IPS DF 19.7 (cell line): Measurements from ENCODE around the gene MPI.
"Not testable (repeated sequence)": the region's sequence is repeated elsewhere in the genome, so short reads cannot be mapped to it uniquely, and the experiment has no call there.

Source experiments
- DNase-seq: peaks from one replicate; pipeline ENCODE4 v3.0.0-alpha.2; 2013; ENCODE audit warnings: low read depth, low spot score

Gene MPI

GRCh38 chr15:74863239-74864056, 26.4 kb upstream of the MPI start:
- DNase-seq = no peak

- DNase-seq = no peak
Measured at GRCh38 chr15:74864296-74864695, 25.5 kb upstream of the MPI start.

- DNase-seq = no peak
Measured at GRCh38 chr15:74865316-74865715, 24.5 kb upstream of the MPI start.

- DNase-seq = no peak
Measured at GRCh38 chr15:74866090-74866489, 23.8 kb upstream of the MPI start.

GRCh38 chr15:74867466-74868038, 22.3 kb upstream of the MPI start:
- DNase-seq = no peak

GRCh38 chr15:74868059-74868458, 21.8 kb upstream of the MPI start:
- no peak for DNase-seq

- DNase-seq = no peak
Measured at GRCh38 chr15:74869372-74869725, 20.5 kb upstream of the MPI start.

GRCh38 chr15:74869726-74870407, 20.0 kb upstream of the MPI start:
- DNase-seq = no peak

GRCh38 chr15:74870436-74871215, 19.2 kb upstream of the MPI start:
- DNase-seq = no peak

GRCh38 chr15:74872702-74873035, 17.2 kb upstream of the MPI start:
- no peak for DNase-seq

GRCh38 chr15:74873036-74873755, 16.6 kb upstream of the MPI start, which contains the start of gene SCAMP2:
Gene SCAMP2, minus strand, starts transcription at chr15:74873365. Its CDS starts 110 bp downstream, at chr15:74873255.
- DNase-seq = peak; percentile 93

- DNase-seq = no peak
Measured at GRCh38 chr15:74873756-74874424, 16.0 kb upstream of the MPI start.

- DNase-seq = no peak
Measured at GRCh38 chr15:74878273-74878672, 11.6 kb upstream of the MPI start.

GRCh38 chr15:74882528-74882927, 7.3 kb upstream of the MPI start:
- DNase-seq = no peak

GRCh38 chr15:74884428-74885223, 5.2 kb upstream of the MPI start:
- DNase-seq = no peak

GRCh38 chr15:74885461-74885860, 4.4 kb upstream of the MPI start:
- DNase-seq = no peak

- DNase-seq = not testable (repeated sequence)
Measured at GRCh38 chr15:74887537-74888193, 2.2 kb upstream of the MPI start.

GRCh38 chr15:74888716-74889115, 1.1 kb upstream of the MPI start:
- DNase-seq = no peak

GRCh38 chr15:74889390-74889882, 406 bp upstream of the MPI start:
- no peak for DNase-seq

- no peak for DNase-seq
Measured at GRCh38 chr15:74890665-74890960, 771 bp downstream of the MPI start.
